Glomerular visceral epithelial cell (primary cell): Measurements from ENCODE around the gene GJA10.

Experiments
- DNase-seq: peaks from one replicate; pipeline ENCODE4 v3.0.0-alpha.2; 2016; ENCODE audit errors: extremely low spot score

The GJA10 gene

DNA sequence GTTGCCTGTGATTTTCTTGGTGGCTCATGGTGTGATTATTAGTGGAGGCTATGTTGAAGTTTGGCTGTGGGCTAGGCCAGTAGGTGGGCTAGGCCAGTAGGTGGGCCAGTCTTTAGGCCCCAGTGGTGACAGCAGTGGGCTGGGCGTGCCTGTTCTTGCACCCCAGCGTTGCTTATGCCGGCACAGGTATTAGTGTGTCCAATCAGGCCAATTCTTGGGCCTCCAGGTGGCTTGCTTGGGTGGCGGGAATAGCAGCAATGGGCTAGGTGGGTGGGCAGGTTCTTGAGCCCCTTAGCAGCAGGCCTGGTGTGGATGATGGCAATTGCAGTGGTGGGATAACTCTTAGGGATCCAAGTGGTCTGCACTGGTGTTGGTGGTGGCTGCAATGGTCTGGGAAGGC lies 22.9 kb downstream of the GJA10 start:
- DNase-seq = no peak

GRCh38 chr6:89917801-89918366 lies 23.6 kb downstream of the GJA10 start:
- no peak for DNase-seq

DNA sequence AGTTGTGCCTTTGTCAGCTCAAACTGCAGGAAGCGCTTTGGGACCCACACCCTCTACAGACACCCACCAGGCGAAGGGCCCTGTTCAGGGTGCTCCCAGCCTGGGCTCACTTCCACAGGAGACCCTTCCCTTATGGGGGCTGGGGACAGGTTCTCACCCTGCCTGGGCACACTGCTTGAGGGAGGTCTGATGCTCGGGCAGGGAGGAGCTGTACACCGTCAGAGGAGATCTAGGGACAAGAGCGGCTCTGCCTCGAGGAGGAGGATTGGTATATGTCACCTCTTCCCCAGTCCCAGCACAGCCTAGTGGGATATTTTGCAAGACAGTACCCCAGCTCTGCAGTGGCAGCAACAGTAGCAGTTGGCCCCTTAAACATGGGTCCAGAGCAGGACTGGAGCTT lies 26.9 kb downstream of the GJA10 start:
- no peak for DNase-seq

GRCh38 chr6:89921691-89922090 lies 27.4 kb downstream of the GJA10 start:
- peak; percentile 20 for DNase-seq

DNA sequence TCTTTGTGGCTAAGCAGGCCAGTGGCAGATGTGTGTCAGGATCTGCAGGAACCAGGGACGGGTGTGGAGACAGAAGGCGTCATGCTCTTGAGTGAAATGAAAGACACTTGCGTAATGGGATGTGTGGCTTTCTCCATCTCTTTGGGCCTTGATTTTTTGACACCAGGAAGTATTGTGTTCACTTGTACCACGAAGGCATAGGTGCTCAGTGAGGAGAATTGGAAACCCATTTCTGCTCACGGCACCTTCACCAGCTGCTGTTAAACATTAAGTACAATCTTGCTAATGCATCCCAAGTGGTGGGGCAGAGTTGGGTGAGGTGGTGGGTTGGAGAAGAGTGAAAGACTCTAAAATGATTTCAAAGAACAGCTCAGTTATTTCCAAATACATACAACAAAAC lies 30.0 kb downstream of the GJA10 start:
- DNase-seq = no peak

DNA sequence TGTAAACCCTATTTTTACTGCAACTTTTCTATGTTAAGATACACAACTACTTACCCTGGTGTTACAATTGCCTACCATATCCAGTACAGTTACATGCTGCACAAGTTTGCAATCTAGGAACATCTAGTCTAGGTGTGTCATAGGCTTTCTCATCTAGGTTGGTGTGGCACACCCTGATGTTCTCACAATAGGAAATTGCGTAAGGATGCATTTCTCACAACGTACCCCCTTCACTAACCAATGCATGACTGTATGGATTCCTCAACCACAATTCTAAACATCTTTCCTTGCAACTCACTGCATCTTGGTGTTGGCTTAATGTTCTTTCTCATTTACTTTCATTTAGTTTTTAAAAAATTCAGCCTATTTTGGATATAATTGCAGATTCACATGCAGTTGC lies 31.6 kb downstream of the GJA10 start:
- no peak for DNase-seq

- no peak for DNase-seq
These were observed 33.0 kb downstream of the GJA10 start for GRCh38 chr6:89927264-89927663.

DNA sequence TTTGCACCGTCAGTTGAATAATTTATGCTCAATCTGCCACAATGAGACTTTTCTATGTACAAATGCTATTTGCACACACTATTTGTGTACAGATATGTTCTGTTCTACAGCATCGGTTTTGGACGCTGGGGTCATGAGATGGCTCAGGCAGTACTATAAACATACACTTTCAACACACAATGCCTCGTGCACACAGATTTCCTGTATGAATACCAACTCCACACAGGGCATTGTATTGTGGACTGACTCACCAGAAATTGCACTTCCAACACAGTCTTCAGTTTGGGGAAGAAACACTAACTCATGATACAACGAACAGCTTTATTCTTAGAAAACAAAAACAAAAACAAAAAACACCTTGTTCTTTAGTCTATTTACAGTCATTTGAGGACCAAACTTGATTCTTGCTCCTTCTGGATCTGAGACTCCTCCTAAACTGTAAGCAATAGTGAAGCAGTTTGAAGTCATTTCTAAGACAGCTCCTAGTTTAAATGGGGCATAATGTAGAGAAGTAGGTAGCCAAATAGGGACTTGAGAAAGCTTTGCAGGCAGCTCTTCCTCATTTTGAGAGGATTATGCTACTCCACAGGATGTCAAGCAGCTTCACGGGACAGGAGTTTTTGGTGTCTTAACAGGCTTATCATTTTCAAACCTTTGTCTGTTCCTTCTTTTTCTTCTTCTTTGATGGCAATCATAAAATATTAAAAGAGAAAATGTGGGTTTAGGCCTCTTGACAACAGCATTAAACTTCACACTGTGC lies 33.7 kb downstream of the GJA10 start:
- DNase-seq = no peak

GRCh38 chr6:89928604-89929003 lies 34.3 kb downstream of the GJA10 start:
- DNase-seq = peak; percentile 58

DNA sequence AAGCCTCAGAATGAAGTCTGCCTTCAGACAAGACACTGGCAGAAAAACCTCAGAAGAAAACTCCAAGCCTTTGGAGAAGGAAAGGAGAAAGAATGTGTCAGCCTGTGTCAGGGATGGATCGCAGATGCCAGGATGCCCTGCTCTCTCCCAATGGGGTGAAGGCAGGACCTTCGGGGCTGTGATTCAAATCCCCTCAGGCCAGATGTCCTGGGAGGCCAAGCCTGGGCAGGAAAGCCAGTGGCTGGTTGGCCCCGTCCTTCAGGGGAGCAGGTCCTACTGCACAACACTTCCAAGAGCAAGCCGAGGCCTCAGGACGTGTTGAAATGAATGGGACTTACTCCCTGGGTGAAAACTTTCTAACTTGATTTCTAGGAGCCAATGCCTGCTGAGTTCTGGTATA lies 36.5 kb downstream of the GJA10 start:
- no peak for DNase-seq

DNA sequence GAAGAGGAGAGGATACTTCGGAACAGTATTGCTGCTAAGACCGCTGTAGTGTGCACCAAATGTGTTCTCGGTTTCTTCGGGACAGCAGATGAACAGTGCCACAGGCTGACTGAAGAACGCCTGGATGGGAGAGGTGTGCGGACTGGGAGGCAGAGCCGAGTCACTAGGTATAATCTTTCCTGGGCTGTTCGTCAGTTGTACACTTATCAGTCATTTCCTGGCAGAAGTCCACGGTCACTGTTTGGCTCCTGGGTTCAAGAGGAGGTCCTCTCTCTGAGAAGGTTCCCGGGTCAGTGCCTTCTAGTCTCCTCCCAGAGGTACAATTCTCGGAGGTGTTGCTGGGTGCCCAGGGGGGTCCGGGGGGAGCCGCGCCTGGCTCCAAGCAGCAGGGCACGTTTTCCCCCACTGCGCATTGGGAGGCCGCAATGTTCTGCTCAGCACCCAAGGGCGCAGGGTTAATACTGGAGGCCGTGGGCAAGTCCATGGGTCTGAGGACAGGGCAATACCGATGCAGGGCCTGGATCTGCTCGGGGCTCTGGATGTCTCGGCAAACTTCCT lies 38.1 kb downstream of the GJA10 start:
- DNase-seq = no peak

GRCh38 chr6:89934685-89935366 lies 40.6 kb downstream of the GJA10 start:
- DNase-seq = no peak

GRCh38 chr6:89936177-89936576 lies 41.9 kb downstream of the GJA10 start:
- DNase-seq = no peak

- no peak for DNase-seq
These were observed 43.7 kb downstream of the GJA10 start for GRCh38 chr6:89938014-89938413.

DNA sequence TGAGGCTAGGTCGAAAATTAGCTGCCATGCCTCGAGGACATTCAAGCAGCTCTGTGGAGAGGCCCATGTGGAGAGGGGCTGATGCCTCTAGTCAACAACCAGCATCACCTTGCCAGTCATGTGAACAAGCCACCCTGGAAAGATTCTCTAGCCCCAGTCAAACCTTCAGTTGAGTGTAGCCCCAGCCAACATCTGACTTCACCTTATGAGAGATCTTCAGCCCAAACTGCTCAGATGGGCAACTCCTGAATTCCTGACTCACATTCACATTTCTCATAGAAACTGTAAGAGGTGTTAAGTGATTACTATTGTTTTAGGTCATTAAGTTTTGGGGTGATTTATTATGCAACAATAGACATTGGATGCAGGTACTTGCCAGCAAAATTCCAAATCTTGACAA lies 44.9 kb downstream of the GJA10 start:
- DNase-seq = no peak

DNA sequence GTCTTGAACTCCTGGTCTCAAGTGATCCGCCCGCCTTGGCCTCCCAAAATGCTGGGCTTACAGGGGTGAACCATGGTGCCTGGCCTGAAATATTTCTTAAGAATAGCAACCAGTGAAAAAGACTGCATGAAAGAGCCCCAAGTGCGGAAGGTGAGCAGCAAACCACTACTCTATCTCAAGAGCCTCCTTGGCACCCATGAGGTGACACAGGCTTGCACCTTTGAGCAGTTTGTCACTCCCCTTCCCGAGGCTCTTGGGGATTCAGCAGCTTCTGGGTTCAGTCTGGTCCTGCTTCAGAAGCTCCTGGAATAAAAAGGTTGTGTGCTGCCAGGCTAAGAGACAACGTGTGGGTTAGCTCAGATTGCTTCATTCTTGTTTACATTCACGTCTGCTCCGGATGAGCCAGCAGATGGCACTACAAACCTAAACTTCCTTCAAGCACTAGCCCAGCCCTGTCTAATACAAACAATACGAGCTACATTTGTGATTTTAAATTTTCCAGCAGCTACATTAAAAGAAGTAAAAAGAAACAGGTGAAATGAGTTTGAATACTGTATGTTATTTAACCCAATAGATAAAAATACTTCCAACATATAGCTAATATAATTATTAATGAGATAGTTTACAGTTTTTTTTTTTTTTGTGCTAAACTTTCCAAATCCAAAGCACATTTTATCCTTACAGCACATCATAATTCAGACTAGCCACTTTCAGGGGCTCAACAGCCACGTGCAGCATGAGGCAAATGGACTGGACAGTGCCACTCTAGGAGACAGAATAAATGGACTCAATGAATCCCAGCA lies 46.2 kb downstream of the GJA10 start:
- DNase-seq = peak; percentile 79

DNA sequence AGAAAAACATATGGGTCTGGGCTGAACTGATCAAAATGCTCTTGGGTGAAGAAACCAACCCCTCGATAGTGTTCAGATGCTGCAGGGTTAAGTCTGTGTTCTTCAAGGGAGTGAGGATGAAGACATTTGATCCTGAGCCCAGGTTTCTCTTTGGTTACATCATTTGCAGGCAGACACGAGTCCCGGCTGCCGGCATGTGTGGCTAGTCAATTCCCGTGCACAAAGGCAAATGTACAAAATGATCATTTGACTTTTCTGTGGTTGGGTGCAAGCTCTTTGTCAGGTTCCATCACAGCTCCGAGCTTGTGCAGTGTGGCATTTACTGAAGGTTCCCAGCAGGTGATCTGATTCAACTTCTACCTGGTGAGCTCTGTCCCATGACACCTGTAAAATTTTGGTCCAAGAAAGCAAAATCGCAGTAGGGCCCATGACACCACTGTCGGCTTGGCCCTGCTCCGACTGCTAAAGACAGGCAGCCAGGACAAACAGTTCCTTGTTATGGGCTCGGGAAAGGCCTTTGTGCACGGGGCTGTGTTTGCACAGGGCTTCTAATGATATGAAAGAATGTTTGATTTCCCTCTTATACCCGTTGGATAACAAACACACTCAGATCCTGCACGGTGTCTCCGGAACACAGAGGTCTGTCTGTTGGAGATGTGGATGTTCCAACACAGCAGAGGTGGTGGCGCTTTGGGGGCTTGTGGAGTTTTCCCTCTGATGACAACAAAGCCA lies 46.9 kb downstream of the GJA10 start:
- DNase-seq = no peak

- DNase-seq = no peak
These were observed 47.7 kb downstream of the GJA10 start for GRCh38 chr6:89941763-89942497.

DNA sequence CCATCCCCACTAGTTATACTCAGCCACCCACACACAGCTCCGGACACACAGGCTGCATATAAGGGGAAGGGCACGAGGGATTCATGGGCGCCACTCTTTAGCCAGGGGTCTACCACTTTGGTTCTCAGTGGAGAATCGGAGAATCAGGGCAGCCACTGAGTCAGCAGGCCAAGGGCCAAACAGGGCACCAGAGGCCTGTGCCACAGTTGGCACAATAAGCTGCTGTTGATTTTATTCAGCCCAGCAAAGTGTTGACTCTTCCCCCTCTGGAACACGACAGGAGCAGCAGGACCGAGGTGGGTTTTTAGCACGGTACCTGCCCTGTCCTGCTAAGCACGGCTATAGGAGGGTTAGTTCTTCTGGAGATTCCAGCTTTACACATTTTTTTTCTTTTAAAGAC lies 48.3 kb downstream of the GJA10 start:
- no peak for DNase-seq

- no peak for DNase-seq
These were observed 50.0 kb downstream of the GJA10 start for GRCh38 chr6:89944181-89944755.
